Esophagus squamous epithelium (tissue), 4 donors: Measurements from ENCODE around the gene NPPC.

Source experiments
- POLR2A ChIP-seq, 4 donors: fragments of 450-650 bp; IDR thresholded peaks; one replicate each; pipeline ENCODE4 v1.6.1; 2017; ENCODE audit warnings: antibody characterized with exemption in 4 of 4, mild to moderate bottlenecking in 4 of 4, moderate library complexity in 3 of 4
- TF ChIP-seq, protein P1 (sequence below), 6 experiments: fragments of 450-650 bp in 4 of 6; fragments of 200-600 bp in 2 of 6; sonication (generic) in 2 of 6; IDR thresholded peaks; one replicate each; pipeline ENCODE4 v1.5.1; 2016 to 2019; ENCODE audit warnings: antibody characterized with exemption in 6 of 6, mild to moderate bottlenecking in 4 of 6, moderate library complexity in 4 of 6

DNA sequence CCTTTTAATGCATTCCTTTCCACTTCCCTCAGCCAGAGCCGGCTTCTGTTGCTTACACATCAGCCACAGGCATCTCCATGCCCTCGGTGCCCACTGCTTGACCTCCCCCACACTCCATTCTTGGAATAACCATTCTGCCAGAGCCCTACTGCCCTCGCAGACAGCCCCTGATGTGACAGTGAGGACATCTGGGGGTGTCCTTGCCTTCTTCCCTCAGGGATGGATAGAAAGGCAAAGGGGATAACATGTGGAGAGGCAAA, 6.4 kb upstream of the NPPC start:
- TF ChIP-seq, protein P1, sequence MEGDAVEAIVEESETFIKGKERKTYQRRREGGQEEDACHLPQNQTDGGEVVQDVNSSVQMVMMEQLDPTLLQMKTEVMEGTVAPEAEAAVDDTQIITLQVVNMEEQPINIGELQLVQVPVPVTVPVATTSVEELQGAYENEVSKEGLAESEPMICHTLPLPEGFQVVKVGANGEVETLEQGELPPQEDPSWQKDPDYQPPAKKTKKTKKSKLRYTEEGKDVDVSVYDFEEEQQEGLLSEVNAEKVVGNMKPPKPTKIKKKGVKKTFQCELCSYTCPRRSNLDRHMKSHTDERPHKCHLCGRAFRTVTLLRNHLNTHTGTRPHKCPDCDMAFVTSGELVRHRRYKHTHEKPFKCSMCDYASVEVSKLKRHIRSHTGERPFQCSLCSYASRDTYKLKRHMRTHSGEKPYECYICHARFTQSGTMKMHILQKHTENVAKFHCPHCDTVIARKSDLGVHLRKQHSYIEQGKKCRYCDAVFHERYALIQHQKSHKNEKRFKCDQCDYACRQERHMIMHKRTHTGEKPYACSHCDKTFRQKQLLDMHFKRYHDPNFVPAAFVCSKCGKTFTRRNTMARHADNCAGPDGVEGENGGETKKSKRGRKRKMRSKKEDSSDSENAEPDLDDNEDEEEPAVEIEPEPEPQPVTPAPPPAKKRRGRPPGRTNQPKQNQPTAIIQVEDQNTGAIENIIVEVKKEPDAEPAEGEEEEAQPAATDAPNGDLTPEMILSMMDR (IDR thresholded peaks at IDR 0.05) = no peak
- TF ChIP-seq POLR2A (IDR thresholded peaks at IDR 0.05) = no peak
